Esophagus muscularis mucosa (tissue), 4 donors: ENCODE data around the gene LOXL3. TPM values are rescaled to one million over a fixed set of nuclear protein-coding genes. Genes with fewer than 3 reads are reported as not detected.

Experiments
- DNase-seq: peaks from one replicate; pipeline ENCODE4 v3.0.0-alpha.2; 2017; ENCODE audit errors: extremely low spot score
- H3K27ac ChIP-seq, 4 donors: fragments of 200-600 bp; sonication (generic); replicated peaks in 1 of 4; 1 replicate in 3 of 4; 2 replicates in 1 of 4; pipeline ENCODE4 v1.5.1; 2016 to 2019; ENCODE audit warnings: mild to moderate bottlenecking in 1 of 4
- H3K27me3 ChIP-seq, 4 donors: fragments of 200-600 bp; sonication (generic); one replicate each; pipeline versions ENCODE4 v1.5.1 to v1.6.0; 2016 to 2019
- H3K36me3 ChIP-seq, 4 donors: fragments of 200-600 bp; sonication (generic); one replicate each; pipeline ENCODE4 v1.5.1; 2016 to 2019
- H3K4me1 ChIP-seq, 4 donors: fragments of 200-600 bp; sonication (generic); one replicate each; pipeline ENCODE4 v1.5.1; 2016 to 2019
- H3K4me3 ChIP-seq, 4 donors: fragments of 200-600 bp; sonication (generic); 1 replicate in 2 of 4; 2 replicates in 2 of 4; pipeline ENCODE4 v1.5.1; 2016 to 2019; ENCODE audit warnings: mild to moderate bottlenecking in 4 of 4, moderate library complexity in 1 of 4
- H3K9me3 ChIP-seq, 4 donors: fragments of 200-600 bp; sonication (generic); 1 replicate in 3 of 4; 2 replicates in 1 of 4; pipeline ENCODE4 v1.5.1; 2016 to 2019
- CTCF ChIP-seq, 3 experiments: fragments of 200-600 bp in 2 of 3; fragments of 450-650 bp in 1 of 3; sonication (generic) in 2 of 3; IDR thresholded peaks; one replicate each; pipeline ENCODE4 v1.5.1; 2017 to 2019; ENCODE audit warnings: antibody characterized with exemption in 3 of 3, mild to moderate bottlenecking in 2 of 3, moderate library complexity in 1 of 3
- EP300 ChIP-seq: sonication (generic); formaldehyde crosslinking; IDR thresholded peaks from one replicate; pipeline ENCODE4 v1.6.1; 2017; ENCODE audit warnings: antibody characterized with exemption
- POLR2A ChIP-seq: fragments of 450-650 bp; IDR thresholded peaks from one replicate; pipeline ENCODE4 v1.6.1; 2017; ENCODE audit warnings: antibody characterized with exemption, moderate library complexity, mild to moderate bottlenecking, low read depth
- POLR2AphosphoS5 ChIP-seq, 2 donors: sonication (generic); formaldehyde crosslinking; IDR thresholded peaks; one replicate each; pipeline ENCODE4 v1.6.1; 2017; ENCODE audit warnings: antibody characterized with exemption in 2 of 2
- WGBS: methylation state at CpG from one replicate; pipeline ENCODE4 v1.1.5; 2018; 5-methylcytosine and 5-hydroxymethylcytosine counted together
- intact Hi-C: fragments of 100-400 bp; cut with DNase I; formaldehyde crosslinking; loops from one replicate; pipeline ENCODE4 v1.15.1; 2023
- total RNA-seq, 4 donors: library from RNA; depleted of rRNA; stranded (reverse); fragments of >200 nt; gene quantifications; one replicate each; pipeline versions ENCODE4 v1.1.0 to v1.2.1, GENCODE V29; 2016

The LOXL3 gene
- total RNA-seq, 4 donors from 2014 or later, result 7.1 to 8.6 (median 7.7) TPM

DNA sequence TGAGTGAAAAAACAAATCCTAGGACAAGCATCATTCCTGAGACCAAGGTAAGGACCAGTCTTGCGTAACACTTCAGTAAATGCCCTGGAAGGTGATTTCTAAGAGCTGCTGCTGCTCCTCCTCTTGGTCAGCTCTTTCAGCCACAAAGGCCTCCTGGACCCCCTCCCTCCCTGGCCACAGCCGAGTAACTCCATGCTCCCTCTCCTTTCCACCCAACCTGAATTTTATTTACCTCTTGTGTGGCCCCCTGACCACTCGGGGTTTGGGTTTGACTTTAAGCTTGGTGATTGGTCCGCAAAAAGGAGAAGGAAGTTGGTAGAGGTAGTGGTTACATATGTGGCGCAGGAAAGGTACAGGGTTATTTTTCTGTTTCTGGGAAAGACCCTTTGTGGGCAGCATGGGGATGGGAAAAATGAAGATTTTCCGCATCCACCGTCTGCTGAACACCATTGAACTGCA is 14.8 kb downstream of the LOXL3 start:
- Histone ChIP-seq H3K4me3 (no peak overlapping the region), H3K27ac (no peak overlapping the region), H3K4me1 (peaks cover 0 to 13% (median 0%) of the 10 kb centered on the region in 4 donors), H3K9me3 (no peaks in the 10 kb centered on the region), H3K27me3 (peaks cover 0 to 6% (median 0%) of the 10 kb centered on the region in 4 donors), H3K36me3 (peaks cover 0 to 5% (median 1%) of the 10 kb centered on the region in 4 donors)
- no peak for DNase-seq
- WGBS, result 74% methylated on average over 7 of the region's 7 CpGs
- TF ChIP-seq EP300 (no peak), POLR2A (no peak), CTCF (IDR thresholded peaks at IDR 0.05) (no peak), POLR2AphosphoS5 (IDR thresholded peaks at IDR 0.05) (no peak)
- intact Hi-C loops, result no loop called here

GRCh38 chr2:74537140-74537539 is 16.6 kb downstream of the LOXL3 start:
- WGBS, result 73% methylated on average over 4 of the region's 4 CpGs
- peaks cover 0 to 13% (median under 1%) of the 10 kb centered on the region in 4 donors for H3K4me1 ChIP-seq
- no peak for TF ChIP-seq POLR2AphosphoS5 (IDR thresholded peaks at IDR 0.05)
- no peak for TF ChIP-seq CTCF (IDR thresholded peaks at IDR 0.05)
- no peak for TF ChIP-seq EP300
- TF ChIP-seq POLR2A, result no peak
- intact Hi-C loops, result no loop called here
- H3K27ac ChIP-seq, result no peak overlapping the region
- no peak for DNase-seq
- no peak overlapping the region for H3K4me3 ChIP-seq
- no peaks in the 10 kb centered on the region for H3K9me3 ChIP-seq
- H3K27me3 ChIP-seq, result peaks cover 0 to 6% (median 0%) of the 10 kb centered on the region in 4 donors
- peaks cover 7 to 22% (median 18%) of the 10 kb centered on the region in 4 donors for H3K36me3 ChIP-seq

GRCh38 chr2:74536166-74536950 is 17.4 kb downstream of the LOXL3 start:
- no peak for DNase-seq
- Histone ChIP-seq H3K27me3 (peaks cover 0 to 6% (median 0%) of the 10 kb centered on the region in 4 donors), H3K4me3 (no peak overlapping the region), H3K9me3 (no peaks in the 10 kb centered on the region), H3K4me1 (peaks cover 1 to 18% (median 6%) of the 10 kb centered on the region in 4 donors), H3K27ac (no peak overlapping the region), H3K36me3 (peaks cover 7 to 23% (median 19%) of the 10 kb centered on the region in 4 donors)
- intact Hi-C loops, result no loop called here
- no peak for TF ChIP-seq POLR2A
- no peak for TF ChIP-seq POLR2AphosphoS5 (IDR thresholded peaks at IDR 0.05)
- no peak for TF ChIP-seq EP300
- TF ChIP-seq CTCF (IDR thresholded peaks at IDR 0.05), result no peak
- 88% methylated on average over 23 of the region's 23 CpGs for WGBS

DNA sequence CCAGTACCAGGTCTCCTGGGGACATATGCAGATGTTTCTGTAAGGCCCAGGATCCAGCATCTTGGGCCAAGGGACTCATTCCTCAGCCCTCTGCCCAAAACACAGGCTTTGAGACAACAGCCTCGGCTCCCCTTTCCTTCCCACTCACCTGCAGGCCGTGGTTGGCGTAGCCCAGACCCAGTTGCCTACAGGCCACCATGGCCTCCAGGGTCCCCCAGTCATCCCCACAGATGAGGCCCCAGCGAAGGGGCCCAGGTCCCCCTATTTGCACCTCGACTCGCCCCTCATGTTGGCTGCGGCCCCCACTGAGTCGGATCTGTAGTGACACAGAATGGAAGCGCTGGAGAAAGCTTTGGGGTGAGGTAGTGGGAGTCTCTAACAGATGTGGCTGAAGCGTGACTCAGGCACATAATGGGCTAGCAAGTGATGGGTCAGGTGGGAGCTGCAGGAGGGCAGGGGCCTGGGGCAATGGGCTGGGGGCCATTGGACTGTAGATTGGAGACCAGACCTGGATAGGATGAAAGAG is 18.2 kb downstream of the LOXL3 start:
- Histone ChIP-seq H3K36me3 (peaks cover 7 to 23% (median 19%) of the 10 kb centered on the region in 4 donors), H3K27me3 (peaks cover 0 to 6% (median 0%) of the 10 kb centered on the region in 4 donors), H3K4me3 (no peak overlapping the region), H3K9me3 (no peaks in the 10 kb centered on the region), H3K4me1 (peaks cover 10 to 23% (median 15%) of the 10 kb centered on the region in 4 donors), H3K27ac (no peak overlapping the region)
- TF ChIP-seq CTCF (IDR thresholded peaks at IDR 0.05) (no peak), POLR2A (no peak), EP300 (no peak), POLR2AphosphoS5 (IDR thresholded peaks at IDR 0.05) (no peak)
- DNase-seq, result no peak
- intact Hi-C loops, result no loop called here
- WGBS, result 89% methylated on average over 8 of the region's 10 CpGs
